UCSD-AML1 (cell line): Measurements from ENCODE around the gene CISTR.
"Not testable (repeated sequence)": the region's sequence is repeated elsewhere in the genome, so short reads cannot be mapped to it uniquely, and the experiment has no call there.

Experiments
- DNase-seq: peaks from one replicate; lab custom pipeline; 2025; ENCODE audit not compliant: unreplicated experiment; lab: John Stamatoyannopoulos, UW

Gene CISTR

GRCh38 chr12:53720946-53721345 lies 30.8 kb downstream of the CISTR start:
- no peak for DNase-seq

DNA sequence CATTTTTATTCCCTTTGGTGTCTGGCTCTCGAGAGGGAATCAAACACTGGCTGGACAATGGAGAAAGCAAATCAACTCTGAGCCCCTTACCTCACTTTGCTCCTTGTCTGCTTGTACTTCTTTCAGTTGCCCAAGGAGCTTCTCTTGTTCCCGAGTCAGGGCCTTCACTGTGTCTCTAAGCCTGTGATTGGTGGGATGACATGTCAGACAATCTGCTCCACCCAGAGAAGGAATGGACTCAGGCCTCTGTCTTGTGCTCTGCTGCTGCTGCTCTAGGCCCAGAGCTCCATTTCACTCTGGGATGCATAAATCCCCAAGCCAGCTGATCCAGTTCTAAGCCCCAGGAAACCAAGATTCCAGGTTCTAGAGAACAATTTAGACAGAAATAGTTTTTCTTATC lies 32.1 kb downstream of the CISTR start:
- DNase-seq = no peak

DNA sequence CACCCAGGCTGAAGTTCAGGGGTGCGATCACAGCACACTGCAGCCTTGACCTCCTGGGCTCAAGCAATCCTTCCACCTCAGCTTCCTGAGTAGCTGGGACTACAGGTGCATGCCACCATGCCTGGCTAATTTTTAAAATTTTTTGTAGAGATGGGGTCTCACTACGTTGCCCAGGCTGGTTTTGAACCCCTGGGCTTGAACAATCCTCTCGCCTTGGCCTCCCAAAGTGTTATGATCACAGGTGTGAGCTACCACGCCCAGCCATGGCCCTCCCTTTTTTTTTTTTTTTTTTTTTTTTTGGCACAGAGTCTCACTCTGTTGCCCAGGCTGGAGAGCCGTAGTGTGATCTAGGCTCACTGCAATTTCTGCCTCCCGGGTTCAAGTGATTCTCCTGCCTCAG lies 33.2 kb downstream of the CISTR start:
- not testable (repeated sequence) for DNase-seq

DNA sequence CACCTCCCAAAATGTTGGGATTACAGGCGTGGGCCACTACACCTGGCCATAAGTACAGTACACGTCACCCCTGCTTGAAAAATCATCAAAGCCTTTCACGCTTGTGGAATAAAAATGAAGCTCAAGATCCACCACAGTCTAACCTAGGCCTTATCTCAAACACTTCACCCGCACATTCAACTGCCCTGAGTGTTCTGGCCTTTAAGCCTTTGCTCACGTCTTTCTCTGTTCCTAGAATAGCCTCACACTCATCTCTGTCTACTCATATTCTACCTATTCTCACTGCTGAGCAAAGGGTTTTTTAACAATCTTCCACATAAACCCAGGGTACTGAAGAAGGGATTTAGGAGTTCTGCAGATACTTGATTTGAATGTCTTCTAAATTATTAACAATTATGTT lies 34.5 kb downstream of the CISTR start:
- no peak for DNase-seq

DNA sequence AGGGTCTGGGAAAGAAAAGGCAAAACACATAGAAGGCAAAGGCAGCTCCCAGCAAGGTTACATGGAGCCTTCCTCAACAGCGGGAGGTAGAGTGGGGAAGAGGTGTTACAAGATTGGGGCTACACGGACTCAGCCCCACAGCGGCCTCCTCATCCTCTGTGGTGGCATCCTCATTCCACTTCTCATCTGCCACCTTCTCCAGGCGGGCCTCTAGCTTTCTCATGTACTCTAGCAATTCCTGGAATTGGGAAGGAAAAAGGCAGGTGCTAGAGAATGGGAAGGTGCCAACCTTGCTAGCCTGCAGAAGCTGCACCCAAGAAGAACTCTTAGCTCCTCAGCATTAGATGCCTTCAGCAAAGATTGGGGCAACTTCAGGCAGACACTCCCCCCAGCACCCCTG lies 37.8 kb downstream of the CISTR start:
- no peak for DNase-seq

GRCh38 chr12:53713516-53713915 lies 38.3 kb downstream of the CISTR start:
- no peak for DNase-seq

DNA sequence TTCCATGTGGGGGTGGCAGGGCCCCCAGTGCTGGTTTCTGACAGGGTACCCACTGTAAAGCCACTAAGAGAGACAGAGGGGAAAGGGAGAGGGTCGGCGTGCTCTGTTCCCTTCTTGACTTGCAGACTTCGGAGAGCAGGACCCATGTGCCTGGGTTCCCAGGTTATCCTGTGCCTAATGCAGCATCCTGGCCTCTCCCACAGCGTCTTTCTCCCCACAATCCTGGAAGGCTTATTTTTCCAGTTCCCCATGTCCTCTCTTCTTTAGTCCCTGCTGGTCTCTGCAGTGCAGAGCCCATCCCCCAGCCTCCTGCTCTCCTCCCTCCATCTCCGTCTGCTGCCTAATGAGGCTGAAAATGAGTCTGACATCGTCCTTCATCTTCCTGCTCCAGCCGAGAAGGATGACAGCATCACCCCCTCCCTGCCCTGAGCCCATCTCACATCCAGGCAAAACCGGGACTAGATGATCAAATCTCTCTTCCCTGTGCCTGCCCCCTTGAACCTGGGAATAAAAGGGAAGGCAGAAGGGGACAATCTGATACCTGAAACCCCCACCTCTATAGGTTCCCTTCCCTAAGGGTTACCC lies 39.6 kb downstream of the CISTR start:
- no peak for DNase-seq

DNA sequence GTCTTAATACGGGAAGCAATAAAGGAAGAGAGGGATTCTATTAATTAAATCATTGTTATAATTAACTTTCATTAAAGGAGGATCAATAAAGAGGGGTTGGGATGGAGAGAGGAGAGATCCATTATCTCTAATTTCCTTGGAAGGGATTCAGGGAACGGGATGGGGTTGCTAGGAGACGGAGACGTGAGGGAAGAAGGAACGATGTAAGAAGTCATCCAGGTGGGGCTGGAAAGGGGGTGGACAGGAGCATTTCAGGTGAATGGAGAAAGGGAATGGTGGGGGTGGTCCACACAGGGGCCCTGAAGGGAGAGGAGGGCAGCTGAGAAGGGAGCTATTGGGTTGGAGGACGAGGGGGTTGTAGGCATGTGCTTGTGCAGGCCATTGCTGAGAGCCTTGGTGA lies 41.7 kb downstream of the CISTR start:
- no peak for DNase-seq

DNA sequence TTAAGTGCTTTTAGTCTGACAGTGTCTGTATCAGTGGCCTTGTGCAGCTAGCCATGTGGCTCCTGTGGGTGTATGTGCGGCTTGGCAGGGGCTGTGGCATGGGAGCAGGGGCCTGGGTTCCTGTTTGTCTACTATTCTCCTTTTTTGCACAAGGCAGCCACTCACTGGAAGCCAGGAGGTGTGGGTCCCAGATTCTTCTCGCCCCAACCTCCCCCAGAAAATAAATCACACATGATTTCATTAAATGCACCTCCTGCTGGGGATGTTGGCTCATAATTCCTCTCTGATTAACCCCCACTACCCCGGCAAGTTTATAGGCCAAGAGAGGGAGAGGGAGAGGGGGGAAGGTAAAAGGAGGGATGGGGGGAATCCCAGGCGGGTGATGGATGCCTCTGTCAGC lies 42.1 kb downstream of the CISTR start:
- no peak for DNase-seq

- DNase-seq = no peak
Observed at GRCh38 chr12:53706080-53706479, 45.7 kb downstream of the CISTR start.

- no peak for DNase-seq
Observed at GRCh38 chr12:53703756-53704155, 48.0 kb downstream of the CISTR start.

DNA sequence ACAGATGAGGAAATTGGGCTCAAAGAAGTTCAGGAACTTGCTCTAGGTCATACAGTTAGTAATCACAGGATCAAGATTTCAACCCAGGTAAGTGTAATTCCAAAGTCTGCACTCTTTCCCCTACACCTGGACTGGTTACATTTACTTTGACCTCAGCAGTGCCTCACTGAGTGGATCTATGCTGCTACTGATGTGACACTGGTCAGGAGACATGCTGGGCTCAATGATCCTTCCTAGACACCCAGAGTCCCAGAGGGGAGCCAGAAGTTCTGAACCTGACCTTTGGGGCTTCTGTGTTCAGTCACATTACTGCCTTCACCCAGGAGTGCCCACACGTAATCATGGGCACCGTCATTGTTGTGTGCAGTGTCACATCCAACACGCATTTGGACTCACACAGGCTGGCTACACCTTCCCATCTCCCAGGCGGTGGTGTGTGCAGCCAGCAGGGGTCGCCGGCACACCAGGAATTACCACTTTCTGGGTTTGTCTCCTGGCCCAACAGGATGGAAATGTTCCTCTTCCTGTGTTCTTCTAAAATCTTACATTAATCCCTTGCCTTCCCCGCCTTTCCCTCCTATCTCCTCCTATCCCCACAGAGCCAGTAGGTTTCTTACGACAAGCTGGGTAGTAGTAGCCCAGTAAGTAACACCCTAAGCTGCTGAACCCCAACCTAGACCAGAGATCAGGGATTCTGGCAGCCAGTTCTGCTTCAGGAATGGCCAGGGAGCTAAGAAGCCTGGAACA lies 50.1 kb downstream of the CISTR start:
- DNase-seq = peak; percentile 71

- DNase-seq = no peak
Observed at GRCh38 chr12:53700567-53700966, 51.2 kb downstream of the CISTR start.

- DNase-seq = no peak
Observed at GRCh38 chr12:53699678-53700025, 52.1 kb downstream of the CISTR start.

DNA sequence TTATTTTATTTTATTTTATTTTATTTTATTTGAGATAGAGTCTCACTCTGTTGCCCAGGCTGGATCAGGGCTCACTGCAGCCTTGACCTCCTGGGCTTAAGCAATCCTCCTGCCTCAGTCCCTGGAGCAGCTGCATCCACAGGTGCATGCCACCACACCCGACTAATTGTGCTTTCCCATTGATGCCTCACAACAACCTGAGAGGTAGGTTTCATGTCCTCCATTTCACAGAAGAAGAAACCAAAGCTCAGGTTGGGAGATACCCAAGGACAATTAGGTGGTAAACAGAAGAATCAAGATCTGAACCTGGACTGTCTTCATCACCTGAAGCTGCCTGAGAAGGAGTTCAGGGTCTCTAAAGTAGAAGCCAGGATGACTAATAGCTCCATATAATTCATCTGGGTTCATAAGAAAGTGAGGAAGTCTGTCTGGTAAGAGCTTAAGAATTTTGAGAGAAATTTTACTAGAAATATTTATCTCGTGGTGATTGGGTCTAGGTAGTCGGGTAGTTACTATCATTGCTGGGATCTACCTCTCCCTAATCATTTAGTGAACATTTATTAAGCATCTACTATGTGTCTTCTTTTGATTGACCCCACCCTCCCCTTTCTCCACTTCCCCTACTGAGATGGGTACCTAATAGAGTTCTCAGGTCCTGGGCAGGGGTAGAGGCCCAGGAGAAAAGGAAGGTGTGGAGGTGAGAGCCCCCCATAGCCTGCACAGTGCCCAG lies 52.7 kb downstream of the CISTR start:
- no peak for DNase-seq

DNA sequence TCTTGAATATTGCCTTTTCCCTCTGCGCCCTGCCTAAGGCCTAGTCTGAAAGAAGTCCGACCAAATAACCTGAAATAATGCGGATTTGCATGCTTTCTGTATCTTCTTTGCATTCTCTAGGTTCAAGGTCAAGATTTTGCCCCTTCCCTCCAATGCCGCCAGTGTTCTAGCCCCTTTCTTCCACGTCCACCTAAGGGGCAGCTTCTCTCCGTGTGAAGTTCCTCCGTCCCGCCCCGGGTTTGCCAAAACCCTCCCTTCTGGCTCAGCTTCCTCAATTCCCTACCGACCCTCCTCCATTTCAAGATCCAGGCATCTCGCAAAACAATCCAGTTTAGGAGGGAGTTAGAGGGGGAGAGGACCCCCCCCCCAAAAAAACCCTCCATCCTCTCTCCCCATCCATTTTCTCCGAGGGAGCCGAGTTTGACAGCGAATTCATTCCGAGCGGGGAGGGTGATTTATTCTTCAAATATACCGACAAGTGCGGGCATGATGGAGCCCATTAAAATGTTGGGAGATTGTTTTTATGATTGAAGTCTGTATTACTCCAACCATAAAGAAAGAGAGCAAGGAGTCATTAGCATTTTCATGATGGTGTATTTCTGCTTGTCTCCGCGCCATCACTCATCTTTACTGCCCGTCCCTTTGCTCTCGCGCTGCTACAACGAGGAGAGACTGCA lies 55.0 kb downstream of the CISTR start:
- DNase-seq = no peak
